HepG2 (cell line): ENCODE measurements around the gene INPP5E. TPM values are rescaled to one million over a fixed set of nuclear protein-coding genes. Genes with fewer than 3 reads are reported as not detected.

ENCODE experiments used
- ATF1 ChIP-seq: IDR thresholded peaks from 2 replicates; pipeline ENCODE4 v1.6.1; 2016; ENCODE audit warnings: mild to moderate bottlenecking, control low read depth
- CAMTA2 ChIP-seq: sonication (generic); formaldehyde crosslinking; IDR thresholded peaks from 2 replicates; pipeline ENCODE4 v1.4.0; 2020; ENCODE audit warnings: mild to moderate bottlenecking, missing genetic modification reagents, borderline replicate concordance
- CREM ChIP-seq, 2 experiments: sonication (generic) in 1 of 2; formaldehyde crosslinking in 1 of 2; IDR thresholded peaks; 2 replicates each; pipeline versions ENCODE4 v1.4.0 to v1.6.1; 2016 to 2020; ENCODE audit warnings: antibody characterized with exemption in 1 of 2, mild to moderate bottlenecking in 1 of 2, missing genetic modification reagents in 1 of 2
- ELF1 ChIP-seq: sonication (generic); formaldehyde crosslinking; IDR thresholded peaks from 2 replicates; pipeline ENCODE4 v1.4.0; 2020; ENCODE audit warnings: missing genetic modification reagents
- ETV6 ChIP-seq: sonication (generic); formaldehyde crosslinking; conservative IDR thresholded peaks from 2 replicates; pipeline ENCODE4 v1.4.0; 2020; ENCODE audit warnings: missing genetic modification reagents
- HIC2 ChIP-seq: sonication (generic); formaldehyde crosslinking; IDR thresholded peaks from 2 replicates; pipeline ENCODE4 v1.9.0; 2022; ENCODE audit warnings: low read depth, missing genetic modification reagents
- KDM2A ChIP-seq: sonication (generic); formaldehyde crosslinking; IDR thresholded peaks from 2 replicates; pipeline ENCODE4 v1.4.0; 2020; ENCODE audit warnings: low read depth, missing genetic modification reagents, borderline replicate concordance
- MYPOP ChIP-seq: sonication (generic); formaldehyde crosslinking; IDR thresholded peaks from 2 replicates; pipeline ENCODE4 v1.8.1; 2023; ENCODE audit warnings: mild to moderate bottlenecking, moderate library complexity, missing genetic modification reagents
- PAWR ChIP-seq: sonication (generic); formaldehyde crosslinking; IDR thresholded peaks from 2 replicates; pipeline ENCODE4 v1.4.0; 2020; ENCODE audit warnings: missing genetic modification reagents, mild to moderate bottlenecking, borderline replicate concordance
- RBM22 ChIP-seq: fragments of 200-400 bp; formaldehyde crosslinking; optimal IDR thresholded peaks from 2 replicates; pipeline ENCODE3; 2017; ENCODE audit warnings: mild to moderate bottlenecking, low read length, moderate library complexity
- RCOR2 ChIP-seq: IDR thresholded peaks from 2 replicates; pipeline ENCODE4 v1.6.1; 2016; ENCODE audit warnings: missing biosample characterization, missing genetic modification reagents
- TCF7 ChIP-seq: sonication (generic); IDR thresholded peaks from 2 replicates; pipeline ENCODE4 v1.6.1; 2016; ENCODE audit warnings: antibody characterized with exemption, low read depth
- TFDP1 ChIP-seq: IDR thresholded peaks from 2 replicates; pipeline ENCODE4 v1.6.1; 2016; ENCODE audit warnings: missing compliant biosample characterization, missing genetic modification reagents, borderline replicate concordance
- ZBTB44 ChIP-seq: sonication (generic); formaldehyde crosslinking; IDR thresholded peaks from 2 replicates; pipeline ENCODE4 v1.4.0; 2020; ENCODE audit warnings: missing genetic modification reagents
- ZFP36 ChIP-seq: fragments of 150-350 bp; IDR thresholded peaks from 2 replicates; pipeline ENCODE4 v1.6.1; 2018; ENCODE audit warnings: borderline replicate concordance, low read length, low read depth; ENCODE audit not compliant: partially characterized antibody
- ZKSCAN5 ChIP-seq: sonication (generic); formaldehyde crosslinking; IDR thresholded peaks from 2 replicates; pipeline ENCODE4 v1.5.1; 2020; ENCODE audit warnings: mild to moderate bottlenecking, missing genetic modification reagents
- ZNF10 ChIP-seq: sonication (generic); formaldehyde crosslinking; IDR thresholded peaks from 2 replicates; pipeline ENCODE4 v1.4.0; 2020; ENCODE audit warnings: mild to moderate bottlenecking, low read depth, missing genetic modification reagents, borderline replicate concordance
- ZNF687 ChIP-seq: sonication (generic); formaldehyde crosslinking; IDR thresholded peaks from 2 replicates; pipeline ENCODE4 v1.5.1; 2020; ENCODE audit warnings: mild to moderate bottlenecking, missing genetic modification reagents, moderate library complexity
- ZNF788 ChIP-seq: sonication (generic); formaldehyde crosslinking; IDR thresholded peaks from 2 replicates; pipeline ENCODE4 v1.5.0; 2020; ENCODE audit warnings: mild to moderate bottlenecking, missing genetic modification reagents, borderline replicate concordance
- polyA plus RNA-seq, 8 experiments: library from polyadenylated mRNA; depleted of rRNA in 3 of 8; stranded (reverse) in 7 of 8; unstranded in 1 of 8; fragments of >200 nt; fragmentation: Illumina TruSeq in 4 of 8; extraction: Trizol in 4 of 8; gene quantifications; 2 replicates each; pipeline versions ENCODE4 v1.2.1 to v1.2.3, GENCODE V29; 2011 to 2016; ENCODE audit warnings: low read depth in 4 of 8, missing spikeins in 1 of 8, mixed read lengths in 1 of 8; ENCODE audit not compliant: insufficient read depth in 1 of 8
- total RNA-seq, 5 experiments: library from RNA; depleted of rRNA; stranded (reverse); fragments of >200 nt; fragmentation: Illumina TruSeq; extraction: Trizol; gene quantifications; 2 replicates each; pipeline ENCODE4 v1.2.3, GENCODE V29; 2016; ENCODE audit warnings: low read depth in 1 of 5

The INPP5E gene
- total and polyA plus RNA-seq, 2 of the 13 experiments (the other 11 are each of a cell fraction or from before 2014, with no cell fraction given), result 5.5 TPM

GRCh38 chr9:136410500-136411287 lies 29.0 kb downstream of the INPP5E start, which contains the start of the genes ENTR1 and PMPCA (continued):
- TF ChIP-seq ETV6 (CRISPR knock-in tag) (no peak), ATF1 (peak; percentile 77), RCOR2 (no peak), ZNF687 (peak; percentile 67; the same call in 1 of the 2 replicates), TFDP1 (CRISPR knock-in tag) (peak; percentile 84), ZKSCAN5 (no peak), RBM22 (no peak), HIC2 (CRISPR knock-in tag) (no peak; the same call in 1 of the 2 replicates), KDM2A (peak; percentile 95), ZNF788 (peak; percentile 91), MYPOP (CRISPR knock-in tag) (no peak; the same call in 1 of the 2 replicates), CREM (IDR thresholded peaks at IDR 0.05) (peak; percentile 75), CREM (CRISPR knock-in tag; IDR thresholded peaks at IDR 0.05) (peak; percentile 64), ELF1 (peak; percentile 90), TCF7 (no peak), PAWR (CRISPR knock-in tag) (no peak), ZBTB44 (CRISPR knock-in tag) (peak; percentile 85; the same call in 1 of the 2 replicates), ZFP36 (no peak), CAMTA2 (CRISPR knock-in tag) (no peak), ZNF10 (no peak)
